Left ventricle myocardium inferior (tissue), 1 donor: Measurements from ENCODE around the gene SPECC1L. TPM values are rescaled to one million over a fixed set of nuclear protein-coding genes. Genes with fewer than 3 reads are reported as not detected.

Experiments used
- DNase-seq: peaks from one replicate; pipeline ENCODE4 v3.0.0-alpha.2; 2020
- H3K27ac ChIP-seq: fragments of 200-600 bp; replicated peaks from 2 replicates; pipeline ENCODE4 v1.8.0; 2021
- H3K27me3 ChIP-seq: fragments of 200-600 bp; 2 replicates; pipeline ENCODE4 v1.8.0; 2021; ENCODE audit warnings: low read depth
- H3K36me3 ChIP-seq: fragments of 200-600 bp; 2 replicates; pipeline ENCODE4 v1.8.0; 2021
- H3K4me1 ChIP-seq: fragments of 200-600 bp; 2 replicates; pipeline ENCODE4 v1.8.0; 2021
- H3K4me3 ChIP-seq: fragments of 200-600 bp; 2 replicates; pipeline ENCODE4 v1.8.0; 2021; ENCODE audit warnings: mild to moderate bottlenecking, moderate library complexity
- H3K9me3 ChIP-seq: fragments of 200-600 bp; replicated peaks from 2 replicates; pipeline ENCODE4 v1.8.0; 2021
- CTCF ChIP-seq: fragments of 200-600 bp; IDR thresholded peaks from 2 replicates; pipeline ENCODE4 v1.8.0; 2021; ENCODE audit warnings: antibody characterized with exemption, mild to moderate bottlenecking, borderline replicate concordance
- intact Hi-C: fragments of 100-400 bp; cut with micrococcal nuclease; formaldehyde crosslinking; loops from one replicate; pipeline ENCODE4 v1.11.0; 2022
- total RNA-seq: library from RNA; stranded (reverse); fragmentation: NEBNext Ultra II Directional; extraction: Animal tissue kit (Norgen Biotek cat#: 25700); gene quantifications from one replicate; pipeline ENCODE4 v1.2.1, GENCODE V29; 2021
- donor health status: DM: no; HTN: yes; CAD: no; lungs with severe emphysema.

The SPECC1L gene
- total RNA-seq, 1 donor from 2014 or later = 51.9 TPM

- intact Hi-C loops = no loop called here
- DNase-seq = no peak
- TF ChIP-seq CTCF = no peak
- Histone ChIP-seq H3K4me3 (no peak overlapping the region), H3K4me1 (peaks cover 55% of the 10 kb centered on the region), H3K9me3 (no peaks in the 10 kb centered on the region), H3K36me3 (no peaks in the 10 kb centered on the region), H3K27ac (peak overlapping the region; percentile 64), H3K27me3 (no peaks in the 10 kb centered on the region)
Measured at GRCh38 chr22:24457894-24458420, 187.3 kb downstream of the SPECC1L start.

GRCh38 chr22:24459911-24460310 is 189.3 kb downstream of the SPECC1L start:
- peak overlapping the region; percentile 64 for H3K27ac ChIP-seq
- H3K27me3 ChIP-seq = no peaks in the 10 kb centered on the region
- intact Hi-C loops = no loop called here
- H3K4me3 ChIP-seq = no peak overlapping the region
- H3K4me1 ChIP-seq = peaks cover 53% of the 10 kb centered on the region
- DNase-seq = no peak
- no peaks in the 10 kb centered on the region for H3K36me3 ChIP-seq
- no peak for TF ChIP-seq CTCF
- H3K9me3 ChIP-seq = no peaks in the 10 kb centered on the region

- no peak overlapping the region for H3K4me3 ChIP-seq
- TF ChIP-seq CTCF = no peak
- H3K9me3 ChIP-seq = no peaks in the 10 kb centered on the region
- intact Hi-C loops = no loop called here
- no peaks in the 10 kb centered on the region for H3K27me3 ChIP-seq
- peaks cover 51% of the 10 kb centered on the region for H3K4me1 ChIP-seq
- no peaks in the 10 kb centered on the region for H3K36me3 ChIP-seq
- no peak for DNase-seq
- H3K27ac ChIP-seq = peak overlapping the region; percentile 64
Measured at GRCh38 chr22:24460418-24461089, 189.9 kb downstream of the SPECC1L start.

GRCh38 chr22:24463071-24463760 is 192.6 kb downstream of the SPECC1L start:
- peaks cover 51% of the 10 kb centered on the region for H3K4me1 ChIP-seq
- DNase-seq = no peak

GRCh38 chr22:24465566-24465965 is 194.9 kb downstream of the SPECC1L start:
- Histone ChIP-seq H3K36me3 (no peaks in the 10 kb centered on the region), H3K27me3 (no peaks in the 10 kb centered on the region), H3K27ac (peak overlapping the region; percentile 83), H3K4me3 (no peak overlapping the region), H3K9me3 (no peaks in the 10 kb centered on the region), H3K4me1 (peaks cover 43% of the 10 kb centered on the region)
- TF ChIP-seq CTCF = no peak
- DNase-seq = no peak
- intact Hi-C loops = no loop called here

More at GRCh38 chr22:24463071-24463760, 192.6 kb downstream of the SPECC1L start:
- TF ChIP-seq CTCF = no peak
- no peak overlapping the region for H3K4me3 ChIP-seq
- peak overlapping the region; percentile 0 for H3K27ac ChIP-seq
- H3K9me3 ChIP-seq = no peaks in the 10 kb centered on the region
- intact Hi-C loops = no loop called here
- no peaks in the 10 kb centered on the region for H3K36me3 ChIP-seq
- H3K27me3 ChIP-seq = no peaks in the 10 kb centered on the region
